Thymus (tissue), 11 donors: ENCODE results near the gene ZNF521. TPM values are rescaled to one million over a fixed set of nuclear protein-coding genes. Genes with fewer than 3 reads are reported as not detected.

ENCODE experiments used
- DNase-seq, 9 donors: peaks; one replicate each; pipeline ENCODE4 v3.0.0-alpha.2; 2013; ENCODE audit warnings: low spot score in 9 of 9, low read depth in 6 of 9, missing footprints in 1 of 9
- H3K27ac ChIP-seq, 2 donors: one replicate each; pipeline ENCODE4 v1.5.1; 2013; ENCODE audit warnings: control low read depth in 1 of 2, low read depth in 1 of 2, low read length in 1 of 2, mild to moderate bottlenecking in 1 of 2, moderate library complexity in 1 of 2
- H3K27me3 ChIP-seq, 2 donors: one replicate each; pipeline ENCODE4 v1.5.1; 2013; ENCODE audit warnings: low read length in 1 of 2; ENCODE audit not compliant: control insufficient read depth in 2 of 2, insufficient read depth in 1 of 2
- H3K36me3 ChIP-seq, 2 donors: one replicate each; pipeline ENCODE4 v1.5.1; 2013; ENCODE audit warnings: low read length in 1 of 2, mild to moderate bottlenecking in 1 of 2, moderate library complexity in 1 of 2; ENCODE audit not compliant: control insufficient read depth in 2 of 2, insufficient read depth in 2 of 2
- H3K4me1 ChIP-seq, 2 donors: one replicate each; pipeline ENCODE4 v1.5.1; 2013; ENCODE audit warnings: low read length in 2 of 2; ENCODE audit not compliant: control insufficient read depth in 2 of 2, insufficient read depth in 2 of 2
- H3K4me3 ChIP-seq, 2 donors: one replicate each; pipeline ENCODE4 v1.5.1; 2013; ENCODE audit warnings: low read length in 2 of 2, control low read depth in 1 of 2, mild to moderate bottlenecking in 1 of 2
- H3K9me3 ChIP-seq, 2 donors: one replicate each; pipeline ENCODE4 v1.5.1; 2013; ENCODE audit warnings: low read length in 1 of 2, mild to moderate bottlenecking in 1 of 2; ENCODE audit not compliant: control insufficient read depth in 2 of 2, insufficient read depth in 1 of 2
- WGBS: extraction: QIAGEN DNeasy Blood & Tissue Kit; methylation state at CpG from one replicate; pipeline ENCODE4 v1.1.7; 2013; 5-methylcytosine and 5-hydroxymethylcytosine counted together
- polyA plus RNA-seq: library from polyadenylated mRNA; stranded (reverse); fragments of 200-250 nt; gene quantifications from one replicate; pipeline ENCODE4 v1.2.3, GENCODE V29; 2013
- total RNA-seq: library from RNA; stranded (reverse); fragments of 120-200 nt; gene quantifications from one replicate; pipeline ENCODE4 v1.2.4, GENCODE V29; 2013
- donor health status: healthy.

Gene ZNF521
- total and polyA plus RNA-seq, 2 donors = 3.7 to 9.2 TPM

DNA sequence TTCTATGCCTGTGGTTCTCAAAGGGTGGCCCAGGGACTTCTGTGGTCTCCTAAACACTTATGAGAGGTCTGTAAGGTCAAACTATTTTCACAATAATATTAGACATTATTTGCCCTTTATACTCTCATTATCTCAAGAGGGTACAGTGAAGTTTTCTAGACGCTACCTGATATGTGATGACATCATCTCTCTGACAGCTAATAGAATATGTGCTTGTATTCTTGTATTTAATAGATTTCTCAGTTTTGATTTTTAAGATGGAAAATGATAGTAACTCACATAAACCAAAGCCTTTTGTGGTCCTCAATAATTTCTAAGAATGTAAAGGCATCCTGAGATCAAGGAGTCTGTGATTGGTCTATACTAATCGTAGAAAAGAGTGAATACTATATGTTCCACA lies 265.1 kb downstream of the ZNF521 start:
- Histone ChIP-seq H3K36me3 (no peaks in the 10 kb centered on the region), H3K4me1 (no peaks in the 10 kb centered on the region), H3K27ac (no peak overlapping the region), H3K4me3 (no peak overlapping the region), H3K27me3 (no peaks in the 10 kb centered on the region), H3K9me3 (no peaks in the 10 kb centered on the region)
- 97% methylated on average over 2 of the region's 2 CpGs for WGBS
- DNase-seq = no peak

DNA sequence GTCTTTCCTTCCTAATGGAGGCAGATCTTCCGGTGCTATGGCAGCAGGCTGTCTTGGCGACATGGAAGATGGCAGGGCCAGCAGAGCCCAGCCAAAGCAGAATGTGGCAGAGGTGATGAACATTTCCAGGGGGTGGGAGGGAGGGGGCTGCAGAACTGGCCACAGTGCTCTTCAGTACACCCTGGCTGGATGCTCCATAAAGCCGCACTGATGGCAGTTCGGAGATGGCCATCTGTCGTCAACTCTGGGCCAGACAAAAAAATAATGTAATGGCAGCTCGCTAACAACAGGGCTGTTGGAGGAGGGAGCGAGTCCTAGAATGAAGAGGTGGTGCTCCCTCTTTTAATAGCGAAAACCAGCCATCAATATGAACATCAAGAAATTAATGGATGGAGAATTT lies 271.0 kb downstream of the ZNF521 start:
- H3K27me3 ChIP-seq = no peaks in the 10 kb centered on the region
- no peaks in the 10 kb centered on the region for H3K36me3 ChIP-seq
- H3K4me3 ChIP-seq = no peak overlapping the region
- no peak for DNase-seq
- no peaks in the 10 kb centered on the region for H3K4me1 ChIP-seq
- no peak overlapping the region for H3K27ac ChIP-seq
- WGBS = 98% methylated on average over 8 of the region's 8 CpGs
- H3K9me3 ChIP-seq = no peaks in the 10 kb centered on the region

DNA sequence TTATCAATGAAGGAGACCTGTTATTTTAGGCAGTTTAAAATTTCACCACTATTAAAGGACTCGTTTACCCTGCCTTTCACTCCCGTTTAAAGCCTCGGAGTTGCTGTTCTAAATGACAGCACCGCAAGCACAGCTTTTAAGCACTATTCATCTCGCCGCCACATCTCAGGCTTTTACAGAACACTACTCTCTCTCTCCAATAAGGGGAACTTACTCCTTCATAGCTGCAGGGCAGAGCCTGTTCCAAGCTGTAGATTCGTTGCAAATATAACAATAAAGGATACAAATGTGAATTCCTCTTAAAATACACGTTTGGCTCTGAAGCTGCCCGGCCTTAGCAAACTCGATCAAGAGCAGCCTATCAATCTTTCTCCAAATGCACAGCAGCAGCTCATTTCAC lies 271.8 kb downstream of the ZNF521 start:
- H3K27ac ChIP-seq = no peak overlapping the region
- WGBS = 79% methylated on average over 10 of the region's 10 CpGs
- H3K36me3 ChIP-seq = no peaks in the 10 kb centered on the region
- no peaks in the 10 kb centered on the region for H3K27me3 ChIP-seq
- no peaks in the 10 kb centered on the region for H3K4me1 ChIP-seq
- DNase-seq = no peak
- no peak overlapping the region for H3K4me3 ChIP-seq
- H3K9me3 ChIP-seq = no peaks in the 10 kb centered on the region

DNA sequence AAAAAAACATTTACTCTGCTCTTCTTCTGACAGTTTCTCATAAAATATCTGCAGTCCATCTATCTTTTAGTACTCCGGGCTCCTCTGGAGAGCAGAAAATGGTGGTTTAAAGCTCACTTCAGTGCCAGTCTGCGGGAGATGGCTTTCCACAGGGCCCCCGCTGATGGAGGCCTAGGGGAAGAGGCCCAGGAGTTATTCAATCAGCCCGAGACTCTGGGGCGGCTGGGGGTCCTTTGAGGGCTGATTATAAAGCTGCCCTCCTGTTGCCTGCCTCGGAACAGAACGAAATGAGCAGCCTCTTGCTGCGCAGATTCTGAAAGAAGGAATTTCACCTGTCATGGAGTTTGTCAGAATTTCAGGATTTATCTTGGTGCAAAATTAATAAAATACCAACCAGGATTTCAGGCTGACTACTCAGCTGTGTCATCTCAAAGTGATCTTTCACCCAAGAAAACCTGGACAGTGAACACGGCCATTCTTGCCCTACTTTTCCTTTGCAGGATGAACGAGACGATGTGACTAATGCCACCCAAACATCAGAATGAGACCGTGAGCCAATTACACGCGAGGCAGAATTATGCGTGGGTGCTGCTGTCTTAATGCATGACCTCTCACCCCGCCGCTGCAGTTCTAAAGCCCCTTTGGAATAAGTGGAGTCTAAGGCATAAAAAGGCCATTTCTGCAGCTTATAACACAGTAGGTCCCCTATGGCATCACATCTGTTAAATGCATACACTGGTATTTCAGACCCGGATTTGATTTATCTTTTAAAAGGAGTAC lies 273.8 kb downstream of the ZNF521 start:
- no peak for DNase-seq
- Histone ChIP-seq H3K4me1 (no peaks in the 10 kb centered on the region), H3K4me3 (no peak overlapping the region), H3K27me3 (no peaks in the 10 kb centered on the region), H3K9me3 (no peaks in the 10 kb centered on the region), H3K36me3 (no peaks in the 10 kb centered on the region), H3K27ac (no peak overlapping the region)
- 98% methylated on average over 18 of the region's 18 CpGs for WGBS

DNA sequence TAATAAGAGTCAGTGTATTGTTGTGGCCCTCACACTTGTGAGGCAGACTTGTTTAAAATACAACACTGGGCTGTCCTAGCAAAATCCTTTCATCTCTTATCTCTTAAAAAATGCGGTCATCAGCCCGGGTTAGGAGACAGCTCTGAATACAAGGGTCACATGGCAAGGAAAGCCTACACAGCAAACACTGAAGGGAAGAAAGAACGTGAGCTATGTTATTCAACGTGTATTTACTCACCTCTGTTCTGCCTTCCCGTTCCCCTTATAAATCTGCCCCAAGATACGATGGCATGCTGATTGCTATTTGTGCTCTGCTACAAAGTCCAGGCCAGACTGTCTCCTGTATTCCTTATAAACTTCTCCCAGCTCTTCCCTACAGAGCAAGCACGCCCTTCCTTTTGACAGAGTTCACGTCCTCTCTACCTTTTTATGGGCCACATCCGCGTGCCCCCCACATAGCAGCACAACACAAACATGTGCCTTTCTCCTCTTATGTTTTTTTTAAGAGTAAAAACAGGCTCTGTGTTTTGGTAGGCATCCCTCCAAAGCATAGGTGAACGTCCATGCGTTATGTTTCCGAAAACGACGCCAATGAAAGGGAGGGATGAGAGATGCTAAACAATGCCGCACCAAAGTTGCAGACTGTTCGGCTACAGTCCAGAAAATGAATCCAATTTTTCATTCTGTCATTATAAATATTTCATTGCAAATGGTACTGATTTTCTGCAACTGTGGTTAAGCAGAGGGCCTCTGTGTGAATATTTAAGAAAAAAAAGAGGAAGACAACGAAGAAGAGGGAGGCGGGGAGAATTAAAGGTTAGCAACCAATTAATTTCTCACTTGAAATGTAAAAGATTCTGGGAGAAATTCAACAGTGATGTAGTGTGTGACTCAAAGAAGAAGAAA lies 274.7 kb downstream of the ZNF521 start:
- Histone ChIP-seq H3K4me3 (no peak overlapping the region), H3K9me3 (no peaks in the 10 kb centered on the region), H3K4me1 (no peaks in the 10 kb centered on the region), H3K36me3 (no peaks in the 10 kb centered on the region), H3K27ac (peak overlapping the region in 1 of 2 donors; percentile 36), H3K27me3 (no peaks in the 10 kb centered on the region)
- DNase-seq = no peak
- WGBS = 93% methylated on average over 19 of the region's 19 CpGs

DNA sequence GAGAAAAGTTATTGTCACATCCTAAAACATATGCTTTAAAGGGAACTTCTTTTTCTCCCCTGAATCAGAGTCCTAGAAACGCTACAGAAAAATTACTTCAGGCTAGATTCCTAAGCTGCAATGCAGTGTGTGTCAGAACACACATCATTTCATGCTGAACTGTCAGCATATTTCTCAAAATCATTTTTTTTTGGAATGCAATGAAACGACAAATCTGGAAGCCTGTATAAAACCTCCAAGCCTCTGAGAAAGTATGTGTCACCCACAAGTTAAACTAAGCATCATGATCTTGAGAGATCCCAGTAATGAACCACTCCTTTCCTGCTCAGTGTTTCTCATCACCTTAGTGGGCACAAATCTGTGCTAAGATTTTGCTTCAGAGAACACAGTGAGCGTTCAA lies 276.2 kb downstream of the ZNF521 start:
- no peak overlapping the region for H3K27ac ChIP-seq
- no peaks in the 10 kb centered on the region for H3K4me1 ChIP-seq
- no peak overlapping the region for H3K4me3 ChIP-seq
- H3K36me3 ChIP-seq = no peaks in the 10 kb centered on the region
- WGBS = 89% methylated on average over 3 of the region's 3 CpGs
- no peaks in the 10 kb centered on the region for H3K9me3 ChIP-seq
- no peaks in the 10 kb centered on the region for H3K27me3 ChIP-seq
- no peak for DNase-seq

DNA sequence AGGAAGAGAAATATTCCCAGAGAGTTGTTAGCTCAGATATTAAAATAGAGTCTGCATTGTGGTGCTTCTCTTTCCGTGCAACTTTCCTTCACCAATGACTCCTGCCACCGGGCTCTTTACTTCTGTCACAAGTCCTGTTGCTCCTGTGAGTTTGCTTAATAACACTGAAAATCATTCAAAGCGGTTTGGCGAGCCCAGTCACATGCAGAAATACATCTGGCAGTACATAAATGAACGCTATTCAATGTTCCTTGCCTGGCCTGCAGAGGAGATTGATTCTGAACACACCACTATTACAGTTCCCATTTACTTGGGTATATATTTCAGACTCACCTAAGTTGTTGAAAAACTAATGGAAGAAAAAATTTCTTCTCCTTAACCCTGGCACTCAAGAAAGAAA lies 276.6 kb downstream of the ZNF521 start:
- Histone ChIP-seq H3K27ac (no peak overlapping the region), H3K9me3 (no peaks in the 10 kb centered on the region), H3K4me1 (no peaks in the 10 kb centered on the region), H3K4me3 (no peak overlapping the region), H3K36me3 (no peaks in the 10 kb centered on the region), H3K27me3 (no peaks in the 10 kb centered on the region)
- no peak for DNase-seq
- 95% methylated on average over 5 of the region's 5 CpGs for WGBS

DNA sequence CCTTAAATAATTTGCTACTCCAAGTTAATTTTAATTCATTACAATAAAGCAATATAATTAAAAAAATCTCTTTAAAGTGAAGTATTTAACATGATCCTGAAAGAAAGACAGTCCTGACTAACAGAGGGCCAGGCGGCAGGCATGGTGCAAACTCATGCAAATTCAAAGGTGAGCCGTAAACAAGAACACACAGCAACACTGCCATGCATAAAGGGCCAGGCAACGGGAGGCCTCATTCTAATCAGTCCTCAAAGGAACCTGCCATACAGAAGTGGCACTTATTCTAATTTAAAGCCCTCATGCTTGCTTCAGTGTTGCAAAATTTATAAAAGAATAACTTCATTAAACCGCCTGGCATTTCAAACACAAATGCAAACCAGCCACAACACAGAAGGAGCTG lies 277.0 kb downstream of the ZNF521 start:
- H3K36me3 ChIP-seq = no peaks in the 10 kb centered on the region
- WGBS = 93% methylated on average over 4 of the region's 4 CpGs
- H3K9me3 ChIP-seq = no peaks in the 10 kb centered on the region
- no peak overlapping the region for H3K27ac ChIP-seq
- no peaks in the 10 kb centered on the region for H3K4me1 ChIP-seq
- DNase-seq = no peak
- H3K27me3 ChIP-seq = no peaks in the 10 kb centered on the region
- H3K4me3 ChIP-seq = no peak overlapping the region

DNA sequence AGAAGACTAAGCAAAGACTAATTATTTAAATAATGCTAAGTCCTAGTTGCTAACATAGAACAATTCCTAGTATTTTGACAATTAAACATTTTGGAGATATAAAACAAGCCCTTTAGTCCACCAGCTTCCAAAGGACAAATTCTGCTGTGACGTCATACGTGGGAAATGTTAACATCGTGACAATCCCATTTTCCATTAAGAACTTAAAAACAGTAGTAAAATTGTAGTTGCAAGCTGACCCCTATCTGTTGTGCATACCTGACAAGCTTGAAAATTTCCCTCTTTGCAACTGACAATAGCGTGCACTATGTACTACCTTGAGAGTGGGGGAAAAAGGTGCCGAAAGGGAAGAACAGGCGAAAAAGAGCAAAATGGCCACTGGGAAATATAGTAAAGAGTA lies 279.8 kb downstream of the ZNF521 start:
- Histone ChIP-seq H3K36me3 (no peaks in the 10 kb centered on the region), H3K9me3 (no peaks in the 10 kb centered on the region), H3K4me3 (no peak overlapping the region), H3K4me1 (no peaks in the 10 kb centered on the region), H3K27me3 (no peaks in the 10 kb centered on the region), H3K27ac (no peak overlapping the region)
- no peak for DNase-seq
- 98% methylated on average over 6 of the region's 6 CpGs for WGBS
